K562 (cell line): Measurements from ENCODE around the gene FOXK2. TPM values are rescaled to one million over a fixed set of nuclear protein-coding genes. Genes with fewer than 3 reads are reported as not detected.
A peak's percentile ranks its signal among the peaks of the same experiment; 100 is the strongest.

Source experiments
- ATAC-seq: fragments of 200-7000 bp; cut with Tn5 transposase; 3 replicates; pipeline ENCODE4 v1.9.1; 2020; ENCODE audit warnings: moderate library complexity
- BruUV-seq: library from RNA; stranded (reverse); fragments of 400-500 nt; replicated peaks from 2 replicates; lab custom pipeline; 2021; lab: Mats Ljungman, UMichigan
- CTCF ChIA-PET: fragments of 300-600 bp; formaldehyde crosslinking; extraction: SDS; loops from one replicate; lab custom pipeline; 2021; ENCODE audit warnings: low intra/inter-chr PET ratio; lab: Yijun Ruan, JAX
- POLR2A ChIA-PET: fragments of 300-600, 350-650 bp; sonication (Branson Sonifier 250); formaldehyde crosslinking; extraction: SDS; loops from one replicate; lab custom pipeline; 2021; ENCODE audit warnings: antibody characterized with exemption, inconsistent platforms; lab: Yijun Ruan, JAX
- DNase-seq, 4 experiments: peaks; one replicate each; pipeline versions ENCODE4 v3.0.0 to v3.0.0-alpha.2; 2011 to 2018; ENCODE audit warnings: low spot score in 3 of 4, mixed read lengths in 3 of 4; ENCODE audit errors: extremely low read depth in 1 of 4
- FAIRE-seq: peaks from 2 replicates; lab custom pipeline; 2011; peaks lifted over from hg19 to GRCh38; lab: Jason Lieb, UNC
- H2AFZ ChIP-seq: 2 replicates; pipeline ENCODE4 v1.6.0; 2011; ENCODE audit warnings: low read depth, low read length, control low read depth, inconsistent platforms
- H3K27ac ChIP-seq: fragments of 200-600 bp; 3 replicates; pipeline ENCODE4 v1.8.0; 2011; ENCODE audit warnings: low read depth, mild to moderate bottlenecking, control low read depth, inconsistent platforms, low read length, moderate library complexity, mixed read lengths; ENCODE audit errors: extremely low read depth
- H3K27me3 ChIP-seq, 2 experiments: fragments of 300-600 bp in 1 of 2; 2 replicates in 1 of 2; 3 replicates in 1 of 2; pipeline versions ENCODE4 v1.6.0 to v1.8.0; 2011; ENCODE audit warnings: inconsistent platforms in 2 of 2, low read length in 2 of 2, mild to moderate bottlenecking in 1 of 2, mixed read lengths in 1 of 2, moderate library complexity in 1 of 2; ENCODE audit not compliant: control insufficient read depth in 2 of 2, insufficient read depth in 2 of 2
- H3K36me3 ChIP-seq: fragments of 300-600 bp; 3 replicates; pipeline ENCODE4 v1.8.0; 2011; ENCODE audit warnings: mild to moderate bottlenecking, low read length, inconsistent platforms; ENCODE audit not compliant: control insufficient read depth, insufficient read depth
- H3K4me1 ChIP-seq, 2 experiments: fragments of 200-600 bp in 1 of 2; replicated peaks in 1 of 2; 2 replicates in 1 of 2; 3 replicates in 1 of 2; pipeline versions ENCODE4 v1.5.1 to v1.8.0; 2011; ENCODE audit warnings: inconsistent platforms in 2 of 2, low read length in 2 of 2, mild to moderate bottlenecking in 1 of 2, mixed read lengths in 1 of 2, moderate library complexity in 1 of 2; ENCODE audit not compliant: control insufficient read depth in 2 of 2, insufficient read depth in 2 of 2
- H3K4me2 ChIP-seq: 2 replicates; pipeline ENCODE4 v1.6.1; 2011; ENCODE audit warnings: low read length, control low read depth, inconsistent platforms, mixed read lengths; ENCODE audit not compliant: insufficient read depth
- H3K4me3 ChIP-seq: fragments of 200-600 bp; sonication (generic), shearing (Covaris generic); 2 replicates; pipeline ENCODE4 v1.5.1; 2016; ENCODE audit warnings: control low read depth, inconsistent platforms
- H3K79me2 ChIP-seq: fragments of 200-600 bp; 3 replicates; pipeline ENCODE4 v1.8.0; 2011; ENCODE audit warnings: low read length, inconsistent platforms; ENCODE audit not compliant: control insufficient read depth, insufficient read depth
- H3K9ac ChIP-seq, 2 experiments: 2 replicates each; pipeline versions ENCODE4 v1.6.0 to v1.6.1; 2011; ENCODE audit warnings: low read depth in 2 of 2, low read length in 2 of 2, control low read depth in 1 of 2, inconsistent platforms in 1 of 2, mild to moderate bottlenecking in 1 of 2, mixed read lengths in 1 of 2; ENCODE audit not compliant: insufficient read depth in 1 of 2
- H3K9me1 ChIP-seq: one replicate; pipeline ENCODE4 v1.6.0; 2011; ENCODE audit warnings: inconsistent platforms, mild to moderate bottlenecking, low read length, moderate library complexity; ENCODE audit not compliant: control insufficient read depth, insufficient read depth
- H3K9me3 ChIP-seq: replicated peaks from 2 replicates; pipeline ENCODE4 v1.5.1; 2011; ENCODE audit warnings: low read depth, low read length, inconsistent platforms; ENCODE audit not compliant: control insufficient read depth, insufficient read depth
- H4K20me1 ChIP-seq: replicated peaks from 2 replicates; pipeline ENCODE4 v1.6.1; 2011; ENCODE audit warnings: low read length, inconsistent platforms, mixed read lengths; ENCODE audit not compliant: control insufficient read depth, insufficient read depth
- CC2D1A ChIP-seq: fragments of 450-650 bp; IDR thresholded peaks from 2 replicates; pipeline ENCODE4 v1.6.1; 2017; ENCODE audit warnings: mild to moderate bottlenecking
- NRF1 ChIP-seq, 2 experiments: fragments of 450-650 bp; IDR thresholded peaks in 1 of 2; conservative IDR thresholded peaks in 1 of 2; 2 replicates each; pipeline ENCODE4 v1.6.1; 2014; ENCODE audit warnings: mild to moderate bottlenecking in 2 of 2
- POLR2G ChIP-seq: fragments of 200-400 bp; formaldehyde crosslinking; IDR thresholded peaks from 2 replicates; pipeline ENCODE4 v1.6.1; 2017; ENCODE audit warnings: low read depth, mild to moderate bottlenecking, antibody characterized with exemption, low read length, moderate library complexity
- RBM22 ChIP-seq: fragments of 200-400 bp; formaldehyde crosslinking; IDR thresholded peaks from 2 replicates; pipeline ENCODE4 v1.6.1; 2018; ENCODE audit warnings: low read length, low read depth; ENCODE audit not compliant: poor library complexity, severe bottlenecking
- RFX5 ChIP-seq: IDR thresholded peaks from 2 replicates; pipeline ENCODE4 v1.6.1; 2011; ENCODE audit warnings: low read depth, mild to moderate bottlenecking, improper control_type of control experiment, low read length
- SRSF7 ChIP-seq: fragments of 200-400 bp; formaldehyde crosslinking; optimal IDR thresholded peaks from 2 replicates; pipeline ENCODE3; 2017; ENCODE audit warnings: mild to moderate bottlenecking, low read depth, low read length
- ZNF146 ChIP-seq: IDR thresholded peaks from one replicate; pipeline ENCODE4 v1.6.1; 2018; ENCODE audit warnings: missing compliant biosample characterization; ENCODE audit not compliant: unreplicated experiment
- WGBS: fragments of 100-300 bp; shearing (Covaris generic); methylation state at CpG from one replicate; pipeline ENCODE4 v1.1.6; 2016; ENCODE audit warnings: low coverage, mixed read lengths; ENCODE audit not compliant: insufficient coverage; ENCODE audit errors: missing lambda C conversion rate; 5-methylcytosine and 5-hydroxymethylcytosine counted together
- in situ Hi-C: fragments of 300-500 bp; cut with MboI; formaldehyde crosslinking; loops from 4 replicates; pipeline ENCODE4 v1.15.0; 2018; ENCODE audit warnings: inconsistent platforms, mixed read lengths
- intact Hi-C: fragments of 100-400 bp; cut with micrococcal nuclease; formaldehyde crosslinking; loops from 2 replicates; pipeline ENCODE4 v1.14.2; 2022
- polyA plus RNA-seq, 8 experiments: library from polyadenylated mRNA; depleted of rRNA in 4 of 8; stranded (reverse) in 5 of 8; unstranded in 3 of 8; fragments of >200 nt; fragmentation: Nextera tagmentation in 2 of 8; fragmentation: Illumina TruSeq in 1 of 8; extraction: Ambion mirVana in 2 of 8; extraction: Trizol in 1 of 8; gene quantifications; 2 replicates each; pipeline versions ENCODE4 v1.2.1 to v1.2.3, GENCODE V29; 2011 to 2014; ENCODE audit warnings: inconsistent platforms in 1 of 8, missing spikeins in 1 of 8
- total RNA-seq, 7 experiments: library from RNA; depleted of rRNA in 6 of 7; stranded (reverse); fragments of >200 nt in 6 of 7; fragmentation: Illumina TruSeq in 2 of 7; extraction: Trizol in 2 of 7; gene quantifications; 2 replicates each; pipeline versions ENCODE4 v1.2.1 to v1.2.3, GENCODE V29; 2011 to 2021; ENCODE audit warnings: low replicate concordance in 1 of 7

Gene FOXK2
- total and polyA plus RNA-seq, 9 of the 15 experiments (the other 6 are each of a cell fraction or from before 2014, with no cell fraction given) = 3.0 to 86.0 (median 44.1) TPM

DNA sequence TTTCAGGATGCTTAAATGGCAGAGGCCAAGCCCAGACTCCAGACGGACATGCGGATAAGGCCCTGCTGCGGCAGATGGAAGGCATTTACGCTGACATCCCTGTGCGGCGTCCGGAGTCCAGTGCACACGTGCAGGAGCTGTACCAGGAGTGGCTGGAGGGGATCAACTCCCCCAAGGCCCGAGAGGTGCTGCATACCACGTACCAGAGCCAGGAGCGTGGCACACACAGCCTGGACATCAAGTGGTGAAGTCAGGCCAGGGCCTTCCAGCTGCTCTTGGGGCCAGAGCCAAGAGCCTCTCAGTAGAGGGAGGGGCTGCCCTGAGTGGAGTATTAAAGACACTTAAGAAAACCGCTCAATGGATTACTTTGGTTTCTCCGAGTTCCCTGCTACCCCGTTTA is 31.6 kb upstream of the FOXK2 start:
- CTCF ChIA-PET = no interaction called here
- no peak overlapping the region for H3K4me3 ChIP-seq
- no peaks in the 10 kb centered on the region for H3K79me2 ChIP-seq
- no peaks in the 10 kb centered on the region for H3K9me3 ChIP-seq
- no peaks in the 10 kb centered on the region for H4K20me1 ChIP-seq
- peaks cover 60% of the 10 kb centered on the region for H3K36me3 ChIP-seq
- no peaks in the 10 kb centered on the region for H3K27me3 ChIP-seq
- intact Hi-C loops (no loop called here), in situ Hi-C loops (no loop called here)
- no peak; the same call in 2 of the 3 replicates for ATAC-seq
- TF ChIP-seq RBM22 = peak; percentile 21
- TF ChIP-seq RFX5 = no peak
- no peak for TF ChIP-seq ZNF146 (CRISPR knock-in tag)
- 0 out of 4 replicates have a peak, but pooled peaks of 1 of the 2 experiments have one; percentile 16 for TF ChIP-seq NRF1 (conservative IDR thresholded peaks at IDR 0.05 in 1 of 2, IDR thresholded peaks at IDR 0.05 in 1 of 2)
- TF ChIP-seq CC2D1A = no peak
- peak; percentile 62 for TF ChIP-seq POLR2G
- TF ChIP-seq SRSF7 = no peak
- WGBS = 81% methylated on average over 14 of the region's 14 CpGs
- no peak overlapping the region for H2AFZ ChIP-seq
- POLR2A ChIA-PET = interaction anchor here (0.6 to 1.3 kb wide), 4 partner anchors 9 to 116 kb away, joined by 3 read pairs; no protein-coding TSS in a partner anchor
- no peak for FAIRE-seq
- H3K4me2 ChIP-seq = no peak overlapping the region
- no peak overlapping the region for H3K27ac ChIP-seq
- peaks cover 0 to 31% of the 10 kb centered on the region in 2 experiments; a peak in 2 of 5 replicates for H3K4me1 ChIP-seq
- no peak overlapping the region for H3K9ac ChIP-seq
- peaks cover 4% of the 10 kb centered on the region for H3K9me1 ChIP-seq
- DNase-seq = no peak
- BruUV-seq = no TSS peak
